K562 (cell line): ENCODE results near the gene ST8SIA1. TPM values are rescaled to one million over a fixed set of nuclear protein-coding genes. Genes with fewer than 3 reads are reported as not detected.

ENCODE experiments used
- ATAC-seq: fragments of 200-7000 bp; cut with Tn5 transposase; 3 replicates; pipeline ENCODE4 v1.9.1; 2020; ENCODE audit warnings: moderate library complexity
- Bru-seq: library from RNA; stranded (reverse); fragments of 400-500 nt; gene quantifications from one replicate; lab custom pipeline; 2021; lab: Mats Ljungman, UMichigan
- BruChase-seq, 2 experiments: library from RNA; stranded (reverse); fragments of 400-500 nt; gene quantifications; one replicate each; lab custom pipeline; 2021; lab: Mats Ljungman, UMichigan
- BruUV-seq: library from RNA; stranded (reverse); fragments of 400-500 nt; replicated peaks from 2 replicates; lab custom pipeline; 2021; lab: Mats Ljungman, UMichigan
- CTCF ChIA-PET: fragments of 300-600 bp; formaldehyde crosslinking; extraction: SDS; loops from one replicate; lab custom pipeline; 2021; ENCODE audit warnings: low intra/inter-chr PET ratio; lab: Yijun Ruan, JAX
- POLR2A ChIA-PET: fragments of 300-600, 350-650 bp; sonication (Branson Sonifier 250); formaldehyde crosslinking; extraction: SDS; loops from one replicate; lab custom pipeline; 2021; ENCODE audit warnings: antibody characterized with exemption, inconsistent platforms; lab: Yijun Ruan, JAX
- DNase-seq, 4 experiments: peaks; one replicate each; pipeline versions ENCODE4 v3.0.0 to v3.0.0-alpha.2; 2011 to 2018; ENCODE audit warnings: low spot score in 3 of 4, mixed read lengths in 3 of 4; ENCODE audit errors: extremely low read depth in 1 of 4
- FAIRE-seq: peaks from 2 replicates; lab custom pipeline; 2011; peaks lifted over from hg19 to GRCh38; lab: Jason Lieb, UNC
- H2AFZ ChIP-seq: 2 replicates; pipeline ENCODE4 v1.6.0; 2011; ENCODE audit warnings: low read depth, low read length, control low read depth, inconsistent platforms
- H3K27ac ChIP-seq: fragments of 200-600 bp; 3 replicates; pipeline ENCODE4 v1.8.0; 2011; ENCODE audit warnings: low read depth, mild to moderate bottlenecking, control low read depth, inconsistent platforms, low read length, moderate library complexity, mixed read lengths; ENCODE audit errors: extremely low read depth
- H3K27me3 ChIP-seq, 2 experiments: fragments of 300-600 bp in 1 of 2; 2 replicates in 1 of 2; 3 replicates in 1 of 2; pipeline versions ENCODE4 v1.6.0 to v1.8.0; 2011; ENCODE audit warnings: inconsistent platforms in 2 of 2, low read length in 2 of 2, mild to moderate bottlenecking in 1 of 2, mixed read lengths in 1 of 2, moderate library complexity in 1 of 2; ENCODE audit not compliant: control insufficient read depth in 2 of 2, insufficient read depth in 2 of 2
- H3K36me3 ChIP-seq: fragments of 300-600 bp; 3 replicates; pipeline ENCODE4 v1.8.0; 2011; ENCODE audit warnings: mild to moderate bottlenecking, low read length, inconsistent platforms; ENCODE audit not compliant: control insufficient read depth, insufficient read depth
- H3K4me1 ChIP-seq, 2 experiments: fragments of 200-600 bp in 1 of 2; replicated peaks in 1 of 2; 2 replicates in 1 of 2; 3 replicates in 1 of 2; pipeline versions ENCODE4 v1.5.1 to v1.8.0; 2011; ENCODE audit warnings: inconsistent platforms in 2 of 2, low read length in 2 of 2, mild to moderate bottlenecking in 1 of 2, mixed read lengths in 1 of 2, moderate library complexity in 1 of 2; ENCODE audit not compliant: control insufficient read depth in 2 of 2, insufficient read depth in 2 of 2
- H3K4me2 ChIP-seq: 2 replicates; pipeline ENCODE4 v1.6.1; 2011; ENCODE audit warnings: low read length, control low read depth, inconsistent platforms, mixed read lengths; ENCODE audit not compliant: insufficient read depth
- H3K4me3 ChIP-seq: fragments of 200-600 bp; sonication (generic), shearing (Covaris generic); 2 replicates; pipeline ENCODE4 v1.5.1; 2016; ENCODE audit warnings: control low read depth, inconsistent platforms
- H3K79me2 ChIP-seq: fragments of 200-600 bp; 3 replicates; pipeline ENCODE4 v1.8.0; 2011; ENCODE audit warnings: low read length, inconsistent platforms; ENCODE audit not compliant: control insufficient read depth, insufficient read depth
- H3K9ac ChIP-seq, 2 experiments: 2 replicates each; pipeline versions ENCODE4 v1.6.0 to v1.6.1; 2011; ENCODE audit warnings: low read depth in 2 of 2, low read length in 2 of 2, control low read depth in 1 of 2, inconsistent platforms in 1 of 2, mild to moderate bottlenecking in 1 of 2, mixed read lengths in 1 of 2; ENCODE audit not compliant: insufficient read depth in 1 of 2
- H3K9me1 ChIP-seq: one replicate; pipeline ENCODE4 v1.6.0; 2011; ENCODE audit warnings: inconsistent platforms, mild to moderate bottlenecking, low read length, moderate library complexity; ENCODE audit not compliant: control insufficient read depth, insufficient read depth
- H3K9me3 ChIP-seq: replicated peaks from 2 replicates; pipeline ENCODE4 v1.5.1; 2011; ENCODE audit warnings: low read depth, low read length, inconsistent platforms; ENCODE audit not compliant: control insufficient read depth, insufficient read depth
- H4K20me1 ChIP-seq: replicated peaks from 2 replicates; pipeline ENCODE4 v1.6.1; 2011; ENCODE audit warnings: low read length, inconsistent platforms, mixed read lengths; ENCODE audit not compliant: control insufficient read depth, insufficient read depth
- BRCA1 ChIP-seq, 2 experiments: fragments of 450-650 bp in 1 of 2; sonication (generic) in 1 of 2; formaldehyde crosslinking in 1 of 2; IDR thresholded peaks; 2 replicates each; pipeline versions ENCODE4 v1.5.0 to v1.6.1; 2017 to 2020; ENCODE audit warnings: mild to moderate bottlenecking in 1 of 2, missing genetic modification reagents in 1 of 2
- CREB1 ChIP-seq, 2 experiments: sonication (generic) in 1 of 2; formaldehyde crosslinking in 1 of 2; IDR thresholded peaks; 2 replicates each; pipeline versions ENCODE4 v1.6.1 to v1.8.0; 2012 to 2022; ENCODE audit warnings: inconsistent platforms in 1 of 2, mild to moderate bottlenecking in 1 of 2, missing genetic modification reagents in 1 of 2, moderate library complexity in 1 of 2
- ELF2 ChIP-seq: fragments of 250-450 bp; sonication (Bioruptor Pico); IDR thresholded peaks from 2 replicates; pipeline ENCODE4 v1.5.0; 2021; ENCODE audit warnings: mild to moderate bottlenecking
- ETV6 ChIP-seq, 3 experiments: fragments of 150-350 bp in 1 of 3; sonication (generic) in 1 of 3; formaldehyde crosslinking in 1 of 3; IDR thresholded peaks; 2 replicates each; pipeline versions ENCODE4 v1.6.1 to v1.8.0; 2014 to 2022; ENCODE audit warnings: borderline replicate concordance in 2 of 3, low read depth in 2 of 3, antibody characterized with exemption in 1 of 3, low read length in 1 of 3, mild to moderate bottlenecking in 1 of 3, missing genetic modification reagents in 1 of 3
- KLF1 ChIP-seq: fragments of 450-650 bp; IDR thresholded peaks from 2 replicates; pipeline ENCODE4 v1.6.1; 2016; ENCODE audit warnings: missing genetic modification characterization, missing compliant biosample characterization
- MAFF ChIP-seq: IDR thresholded peaks from 2 replicates; pipeline ENCODE4 v1.6.1; 2012; ENCODE audit warnings: low read length, improper control_type of control experiment
- PHF20 ChIP-seq: fragments of 450-650 bp; IDR thresholded peaks from 2 replicates; pipeline ENCODE4 v1.6.1; 2018; ENCODE audit not compliant: partially characterized antibody
- POLR2A ChIP-seq: fragments of 450-650 bp; conservative IDR thresholded peaks from 2 replicates; pipeline ENCODE4 v1.6.1; 2016
- SMAD4 ChIP-seq: fragments of 250-450 bp; sonication (Bioruptor Pico); conservative IDR thresholded peaks from 2 replicates; pipeline ENCODE4 v1.8.0; 2021; ENCODE audit warnings: inconsistent platforms, mild to moderate bottlenecking, moderate library complexity
- ZBTB7A ChIP-seq: IDR thresholded peaks from 2 replicates; pipeline ENCODE4 v1.6.1; 2011; ENCODE audit warnings: low read depth, mild to moderate bottlenecking, low read length, moderate library complexity, borderline replicate concordance; ENCODE audit not compliant: control insufficient read depth
- ZNF696 ChIP-seq: fragments of 250-450 bp; sonication (Bioruptor Pico); conservative IDR thresholded peaks from 2 replicates; pipeline ENCODE4 v1.4.0; 2020; ENCODE audit warnings: mild to moderate bottlenecking, moderate library complexity
- ZNF764 ChIP-seq: fragments of 250-450 bp; sonication (Bioruptor Pico); IDR thresholded peaks from 2 replicates; pipeline ENCODE4 v1.4.0; 2020; ENCODE audit warnings: low read depth, mild to moderate bottlenecking, moderate library complexity
- WGBS: fragments of 100-300 bp; shearing (Covaris generic); methylation state at CpG from one replicate; pipeline ENCODE4 v1.1.6; 2016; ENCODE audit warnings: low coverage, mixed read lengths; ENCODE audit not compliant: insufficient coverage; ENCODE audit errors: missing lambda C conversion rate; 5-methylcytosine and 5-hydroxymethylcytosine counted together
- in situ Hi-C: fragments of 300-500 bp; cut with MboI; formaldehyde crosslinking; loops from 4 replicates; pipeline ENCODE4 v1.15.0; 2018; ENCODE audit warnings: inconsistent platforms, mixed read lengths
- intact Hi-C: fragments of 100-400 bp; cut with micrococcal nuclease; formaldehyde crosslinking; loops from 2 replicates; pipeline ENCODE4 v1.14.2; 2022
- long read RNA-seq, 3 experiments: library from polyadenylated mRNA in 2 of 3; library from RNA in 1 of 3; unstranded in 2 of 3; stranded (forward) in 1 of 3; transcript quantifications; one replicate each; pipeline ENCODE4 v2.0.0, GENCODE V29; 2019 to 2022
- polyA minus RNA-seq, 3 experiments: library from RNA; depleted of rRNA, polyadenylated mRNA; stranded (reverse); fragments of >200 nt; gene quantifications; 2 replicates each; pipeline ENCODE4 v1.2.3, GENCODE V29; 2011
- polyA plus RNA-seq, 8 experiments: library from polyadenylated mRNA; depleted of rRNA in 4 of 8; stranded (reverse) in 5 of 8; unstranded in 3 of 8; fragments of >200 nt; fragmentation: Nextera tagmentation in 2 of 8; fragmentation: Illumina TruSeq in 1 of 8; extraction: Ambion mirVana in 2 of 8; extraction: Trizol in 1 of 8; gene quantifications; 2 replicates each; pipeline versions ENCODE4 v1.2.1 to v1.2.3, GENCODE V29; 2011 to 2014; ENCODE audit warnings: inconsistent platforms in 1 of 8, missing spikeins in 1 of 8
- total RNA-seq, 7 experiments: library from RNA; depleted of rRNA in 6 of 7; stranded (reverse); fragments of >200 nt in 6 of 7; fragmentation: Illumina TruSeq in 2 of 7; extraction: Trizol in 2 of 7; gene quantifications; 2 replicates each; pipeline versions ENCODE4 v1.2.1 to v1.2.3, GENCODE V29; 2011 to 2021; ENCODE audit warnings: low replicate concordance in 1 of 7
- TF ChIP-seq, protein P1 (sequence below): IDR thresholded peaks from 2 replicates; pipeline ENCODE4 v1.6.1; 2014; ENCODE audit warnings: antibody characterized with exemption
- TF ChIP-seq, protein P2 (sequence below): sonication (generic); formaldehyde crosslinking; IDR thresholded peaks from 2 replicates; pipeline ENCODE4 v1.8.1; 2023; ENCODE audit warnings: mild to moderate bottlenecking, missing genetic modification reagents

The ST8SIA1 gene
- total RNA-seq (2011; cell fraction: chromatin; rRNA removed; ENCODE audit: low replicate concordance), result 2.5 TPM in 1 of 2 replicates, not detected in the other
- total RNA-seq (2011; cell fraction: nucleolus; rRNA removed), result 1.5 and 2.2 TPM in 2 replicates
- 1.6 and 1.7 TPM in 2 replicates for total RNA-seq (2011; cell fraction: nucleoplasm; rRNA removed)
- total RNA-seq (2014; rRNA removed) (0.86 and 6.4 TPM in 2 replicates), total RNA-seq (2014; rRNA removed; fragmentation: Illumina TruSeq; extraction: Trizol) (4.3 TPM in 2 replicates), total RNA-seq (2015; rRNA removed; fragmentation: Illumina TruSeq; extraction: Trizol) (1.2 and 1.3 TPM in 2 replicates), total RNA-seq (2021) (3.4 and 4.3 TPM in 2 replicates), polyA plus RNA-seq (2011; rRNA removed) (4.4 and 15.0 TPM in 2 replicates), polyA plus RNA-seq (2014; fragmentation: Illumina TruSeq; extraction: Trizol) (3.3 and 3.9 TPM in 2 replicates), polyA plus RNA-seq (2014; fragmentation: Nextera tagmentation; extraction: Ambion mirVana) (10 to 100 TPM; 22.9 to 26.3 TPM), polyA plus RNA-seq (2014; rRNA removed) (1.1 and 5.8 TPM in 2 replicates), polyA minus RNA-seq (2011; rRNA and poly(A)+ RNA removed) (1.4 TPM in 1 of 2 replicates, not detected in the other), Bru-seq, nascent RNA (percentile 14 among the genes with signal in this experiment), BruChase-seq, experiment 1, labeled RNA remaining after a 2-hour chase (percentile 13 among the genes with signal in this experiment), BruChase-seq, experiment 2, labeled RNA remaining after a 6-hour chase (percentile 9 among the genes with signal in this experiment)
- polyA plus RNA-seq (2011; cell fraction: cytosol; rRNA removed), result 2.2 and 4.3 TPM in 2 replicates
- 2.7 and 3.1 TPM in 2 replicates for polyA plus RNA-seq (2011; cell fraction: nucleus; rRNA removed)
- polyA plus RNA-seq (2012), result 2.1 and 4.2 TPM in 2 replicates
- polyA minus RNA-seq (2011; cell fraction: cytosol; rRNA and poly(A)+ RNA removed), result not detected in 2 replicates
- 0.81 TPM in 1 of 2 replicates, not detected in the other for polyA minus RNA-seq (2011; cell fraction: nucleus; rRNA and poly(A)+ RNA removed)
- long read RNA-seq, experiment 1, partial matches to known transcripts, result 3 of 13 reads
- long read RNA-seq, experiment 1, other reads (novel, unspliced or antisense), result 10 of 13 reads
- long read RNA-seq, experiment 2, partial matches to known transcripts, result 0 of 9 reads
- long read RNA-seq, experiment 2, other reads (novel, unspliced or antisense), result 8 of 9 reads
- long read RNA-seq, experiment 3, partial matches to known transcripts, result 1 of 15 reads
- long read RNA-seq, experiment 3, other reads (novel, unspliced or antisense), result 14 of 15 reads

- FAIRE-seq, result no peak
- Histone ChIP-seq H3K27me3 (peaks cover 0 to 10% of the 10 kb centered on the region in 2 experiments; a peak in 3 of 5 replicates), H3K9me3 (no peaks in the 10 kb centered on the region), H4K20me1 (no peaks in the 10 kb centered on the region), H2AFZ (peak within 1 kb of the TSS; percentile 77), H3K4me3 (peak within 1 kb of the TSS; percentile 27), H3K4me2 (peak within 1 kb of the TSS; percentile 66; the same call in 1 of the 2 replicates), H3K9me1 (no peaks in the 10 kb centered on the region), H3K9ac (no peak within 1 kb of the TSS), H3K4me1 (peaks cover 0 to 18% of the 10 kb centered on the region in 2 experiments; a peak in 2 of 5 replicates), H3K36me3 (no peaks in the 10 kb centered on the region), H3K79me2 (no peaks in the 10 kb centered on the region), H3K27ac (no peak within 1 kb of the TSS)
- POLR2A ChIA-PET, result no interaction called here
- CTCF ChIA-PET, result no interaction called here
- no TSS peak for BruUV-seq
- intact Hi-C loops, result loop anchor here (10.0 kb wide), 2 partner anchors 250 to 640 kb away; no protein-coding TSS in a partner anchor
- 42% methylated on average over 9 of the region's 70 CpGs for WGBS
- ATAC-seq, result no peak
- no peak for DNase-seq
- in situ Hi-C loops, result loop anchor here (10.0 kb wide), 1 partner anchor 230 kb away; no protein-coding TSS in a partner anchor
- TF ChIP-seq MAFF (no peak), BRCA1 (IDR thresholded peaks at IDR 0.05) (no peak), BRCA1 (CRISPR knock-in tag; IDR thresholded peaks at IDR 0.05) (no peak), ZBTB7A (no peak), ZNF696 (CRISPR knock-in tag) (no peak), ZNF764 (CRISPR knock-in tag) (no peak), SMAD4 (CRISPR knock-in tag) (no peak), ETV6 (IDR thresholded peaks at IDR 0.05; ENCODE audit: borderline replicate concordance in 1 of 2, low read depth in 2 of 2, low read length in 1 of 2) (no peak), ETV6 (CRISPR knock-in tag; IDR thresholded peaks at IDR 0.05; ENCODE audit: borderline replicate concordance) (no peak), POLR2A (no peak), ELF2 (CRISPR knock-in tag) (no peak), PHF20 (no peak), CREB1 (IDR thresholded peaks at IDR 0.05) (no peak), CREB1 (CRISPR knock-in tag; IDR thresholded peaks at IDR 0.05) (no peak), KLF1 (tag) (no peak)
- TF ChIP-seq, protein P1, sequence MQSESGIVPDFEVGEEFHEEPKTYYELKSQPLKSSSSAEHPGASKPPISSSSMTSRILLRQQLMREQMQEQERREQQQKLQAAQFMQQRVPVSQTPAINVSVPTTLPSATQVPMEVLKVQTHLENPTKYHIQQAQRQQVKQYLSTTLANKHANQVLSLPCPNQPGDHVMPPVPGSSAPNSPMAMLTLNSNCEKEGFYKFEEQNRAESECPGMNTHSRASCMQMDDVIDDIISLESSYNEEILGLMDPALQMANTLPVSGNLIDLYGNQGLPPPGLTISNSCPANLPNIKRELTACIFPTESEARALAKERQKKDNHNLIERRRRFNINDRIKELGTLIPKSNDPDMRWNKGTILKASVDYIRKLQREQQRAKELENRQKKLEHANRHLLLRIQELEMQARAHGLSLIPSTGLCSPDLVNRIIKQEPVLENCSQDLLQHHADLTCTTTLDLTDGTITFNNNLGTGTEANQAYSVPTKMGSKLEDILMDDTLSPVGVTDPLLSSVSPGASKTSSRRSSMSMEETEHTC, result no peak
- TF ChIP-seq, protein P2, sequence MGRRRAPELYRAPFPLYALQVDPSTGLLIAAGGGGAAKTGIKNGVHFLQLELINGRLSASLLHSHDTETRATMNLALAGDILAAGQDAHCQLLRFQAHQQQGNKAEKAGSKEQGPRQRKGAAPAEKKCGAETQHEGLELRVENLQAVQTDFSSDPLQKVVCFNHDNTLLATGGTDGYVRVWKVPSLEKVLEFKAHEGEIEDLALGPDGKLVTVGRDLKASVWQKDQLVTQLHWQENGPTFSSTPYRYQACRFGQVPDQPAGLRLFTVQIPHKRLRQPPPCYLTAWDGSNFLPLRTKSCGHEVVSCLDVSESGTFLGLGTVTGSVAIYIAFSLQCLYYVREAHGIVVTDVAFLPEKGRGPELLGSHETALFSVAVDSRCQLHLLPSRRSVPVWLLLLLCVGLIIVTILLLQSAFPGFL (CRISPR knock-in tag), result no peak
Observed at GRCh38 chr12:22334410-22335100, at the start of gene ST8SIA1. Gene ST8SIA1, minus strand, starts transcription at chr12:22334707. Its CDS starts 475 bp downstream, at chr12:22334232.
